ENCODE measurements around the gene MOAP1. TPM values are rescaled to one million over a fixed set of nuclear protein-coding genes. Genes with fewer than 3 reads are reported as not detected.
"Not testable (repeated sequence)": the region's sequence is repeated elsewhere in the genome, so short reads cannot be mapped to it uniquely, and the experiment has no call there.

The MOAP1 gene
- 10 to 100 TPM in 1 of 2 donors, 1 to 10 TPM in 1; 5.4 to 12.7 TPM for polyA plus RNA-seq

DNA sequence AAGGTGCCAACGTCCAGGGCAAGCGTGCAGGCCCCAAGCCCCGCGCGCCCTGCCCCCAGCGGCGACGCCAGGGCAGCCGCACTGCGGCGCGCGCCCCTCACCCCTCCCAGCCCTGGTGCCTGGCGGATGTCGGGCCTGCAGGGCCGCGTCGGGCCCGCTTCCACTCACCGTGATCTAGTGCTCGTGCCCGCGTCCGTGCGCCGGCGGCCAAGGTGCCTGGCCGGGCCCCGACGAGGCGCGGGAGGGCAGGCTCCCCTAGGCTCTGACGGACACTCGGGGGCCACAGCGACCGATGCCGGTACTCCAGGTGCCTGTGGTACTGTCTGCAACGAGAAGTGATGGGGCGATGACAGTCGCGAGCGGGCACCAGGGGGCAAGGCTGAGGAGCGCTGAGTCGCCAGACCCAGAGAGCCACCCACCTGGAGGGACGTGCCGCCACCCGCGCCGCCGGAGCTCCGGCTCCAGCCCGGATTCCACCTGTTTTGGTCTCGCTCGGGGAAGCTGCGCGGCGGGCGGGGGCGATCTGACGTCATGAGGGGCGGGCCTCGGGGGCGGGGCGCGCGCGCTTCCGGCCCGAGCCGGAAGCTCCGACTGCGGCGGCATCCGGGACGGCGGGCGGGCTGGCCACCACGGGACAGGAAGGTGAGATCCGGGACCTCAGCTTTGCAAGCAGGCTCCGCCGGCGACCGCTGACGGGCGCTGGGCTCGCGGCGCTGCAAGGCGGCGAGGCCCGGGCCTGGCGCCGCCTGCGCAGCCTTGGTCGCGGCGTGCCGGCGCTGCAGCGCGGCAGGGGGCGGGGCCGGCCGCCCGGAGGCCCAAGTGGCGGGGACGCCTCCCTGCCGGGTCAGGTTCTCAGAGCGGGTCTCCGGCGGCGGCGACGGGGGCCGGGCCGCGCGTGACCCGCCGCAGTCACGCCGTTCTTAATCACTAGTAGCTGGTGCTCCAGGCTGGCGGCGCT, at the start of gene MOAP1, which contains the start of gene LYSET:
TSS of gene MOAP1 (minus strand) at position 507 of the 958 bp plus-strand sequence. CDS start 655 bp downstream, outside the sequence.
TSS of gene LYSET (plus strand) at position 927 of the 958 bp plus-strand sequence. CDS start 89 bp downstream, outside the sequence.
- peak within 1 kb of the TSS; percentile 88 to 93 for H3K4me3 ChIP-seq (ENCODE audit: low read depth in 1 of 2, low read length in 2 of 2)
- H3K27me3 ChIP-seq (ENCODE audit: control insufficient read depth in 1 of 2, insufficient read depth in 2 of 2, low read length in 2 of 2): no peaks in the 10 kb centered on the region
- H3K36me3 ChIP-seq (ENCODE audit: control insufficient read depth in 2 of 2, insufficient read depth in 2 of 2, low read length in 1 of 2): no peaks in the 10 kb centered on the region
- peak within 1 kb of the TSS; percentile 91 to 98 for H3K27ac ChIP-seq (ENCODE audit: low read depth in 2 of 2, low read length in 1 of 2)
- peaks cover 0 to 6% of the 10 kb centered on the region in 2 donors for H3K4me1 ChIP-seq (ENCODE audit: control insufficient read depth in 2 of 2, insufficient read depth in 2 of 2, low read length in 1 of 2)
- WGBS, 2 donors: 0% methylated on average over 122 to 124 of the region's 124 CpGs
- H3K9me3 ChIP-seq (ENCODE audit: control insufficient read depth in 2 of 2, insufficient read depth in 1 of 2, low read depth in 1 of 2, low read length in 1 of 2): no peaks in the 10 kb centered on the region

- H3K4me1 ChIP-seq (ENCODE audit: control insufficient read depth in 2 of 2, insufficient read depth in 2 of 2, low read length in 1 of 2); H3K4me3 ChIP-seq (ENCODE audit: low read depth in 1 of 2, low read length in 2 of 2); H3K36me3 ChIP-seq (ENCODE audit: control insufficient read depth in 2 of 2, insufficient read depth in 2 of 2, low read length in 1 of 2); H3K9me3 ChIP-seq (ENCODE audit: control insufficient read depth in 2 of 2, insufficient read depth in 1 of 2, low read depth in 1 of 2, low read length in 1 of 2); H3K27ac ChIP-seq (ENCODE audit: low read depth in 2 of 2, low read length in 1 of 2); H3K27me3 ChIP-seq (ENCODE audit: control insufficient read depth in 1 of 2, insufficient read depth in 2 of 2, low read length in 2 of 2): not testable (repeated sequence)
- 93 to 94% methylated on average over 5 of the region's 5 CpGs for WGBS, 2 donors
These were observed 48.4 kb upstream of the MOAP1 start for GRCh38 chr14:93233078-93233477.

DNA sequence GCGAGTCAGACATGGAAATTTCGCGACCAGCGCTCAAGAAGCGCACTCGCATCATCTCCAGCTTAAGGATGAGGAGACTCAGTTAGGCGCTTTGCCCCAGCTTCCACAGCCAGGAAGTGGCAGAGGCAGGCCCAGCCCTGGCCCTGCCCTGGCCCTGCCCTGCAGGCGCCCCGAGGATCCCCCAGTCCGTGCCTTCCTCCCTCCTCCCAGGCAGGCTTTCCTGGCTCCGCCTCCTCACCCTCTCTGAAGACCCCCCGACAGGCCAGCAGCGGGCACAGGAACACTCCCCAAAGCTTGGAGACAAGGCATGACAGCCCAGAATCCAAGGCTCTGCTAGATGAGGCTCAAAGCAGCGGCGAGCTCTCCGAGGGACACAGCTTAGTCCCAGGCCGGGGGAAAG, 47.5 kb upstream of the MOAP1 start:
- Histone ChIP-seq H3K27ac (ENCODE audit: low read depth in 2 of 2, low read length in 1 of 2) (no peak overlapping the region), H3K36me3 (ENCODE audit: control insufficient read depth in 2 of 2, insufficient read depth in 2 of 2, low read length in 1 of 2) (peaks cover 2 to 5% of the 10 kb centered on the region in 2 donors), H3K4me3 (ENCODE audit: low read depth in 1 of 2, low read length in 2 of 2) (no peak overlapping the region), H3K4me1 (ENCODE audit: control insufficient read depth in 2 of 2, insufficient read depth in 2 of 2, low read length in 1 of 2) (peaks cover 0 to 6% of the 10 kb centered on the region in 2 donors), H3K9me3 (ENCODE audit: control insufficient read depth in 2 of 2, insufficient read depth in 1 of 2, low read depth in 1 of 2, low read length in 1 of 2) (peaks cover 0 to 4% of the 10 kb centered on the region in 2 donors), H3K27me3 (ENCODE audit: control insufficient read depth in 1 of 2, insufficient read depth in 2 of 2, low read length in 2 of 2) (no peaks in the 10 kb centered on the region)
- WGBS, 2 donors: 61 to 69% methylated on average over 16 to 17 of the region's 17 CpGs

- Histone ChIP-seq H3K36me3 (ENCODE audit: control insufficient read depth in 2 of 2, insufficient read depth in 2 of 2, low read length in 1 of 2) (peaks cover 5% of the 10 kb centered on the region in 2 donors), H3K4me3 (ENCODE audit: low read depth in 1 of 2, low read length in 2 of 2) (peak overlapping the region; percentile 8 to 22), H3K9me3 (ENCODE audit: control insufficient read depth in 2 of 2, insufficient read depth in 1 of 2, low read depth in 1 of 2, low read length in 1 of 2) (peaks cover 0 to 4% of the 10 kb centered on the region in 2 donors), H3K27me3 (ENCODE audit: control insufficient read depth in 1 of 2, insufficient read depth in 2 of 2, low read length in 2 of 2) (no peaks in the 10 kb centered on the region), H3K4me1 (ENCODE audit: control insufficient read depth in 2 of 2, insufficient read depth in 2 of 2, low read length in 1 of 2) (peaks cover 0 to 6% of the 10 kb centered on the region in 2 donors), H3K27ac (ENCODE audit: low read depth in 2 of 2, low read length in 1 of 2) (no peak overlapping the region)
- WGBS, 2 donors: 28 to 38% methylated on average over 38 to 39 of the region's 39 CpGs
These were observed 46.7 kb upstream of the MOAP1 start for GRCh38 chr14:93231129-93231979.

GRCh38 chr14:93230539-93230938, 45.8 kb upstream of the MOAP1 start:
- Histone ChIP-seq H3K9me3 (ENCODE audit: control insufficient read depth in 2 of 2, insufficient read depth in 1 of 2, low read depth in 1 of 2, low read length in 1 of 2) (peaks cover 0 to 4% of the 10 kb centered on the region in 2 donors), H3K27ac (ENCODE audit: low read depth in 2 of 2, low read length in 1 of 2) (no peak overlapping the region), H3K4me3 (ENCODE audit: low read depth in 1 of 2, low read length in 2 of 2) (no peak overlapping the region), H3K36me3 (ENCODE audit: control insufficient read depth in 2 of 2, insufficient read depth in 2 of 2, low read length in 1 of 2) (peaks cover 5% of the 10 kb centered on the region in 2 donors), H3K4me1 (ENCODE audit: control insufficient read depth in 2 of 2, insufficient read depth in 2 of 2, low read length in 1 of 2) (peaks cover 0 to 6% of the 10 kb centered on the region in 2 donors), H3K27me3 (ENCODE audit: control insufficient read depth in 1 of 2, insufficient read depth in 2 of 2, low read length in 2 of 2) (no peaks in the 10 kb centered on the region)
- 92 to 93% methylated on average over 16 of the region's 16 CpGs for WGBS, 2 donors

- Histone ChIP-seq H3K9me3 (ENCODE audit: control insufficient read depth in 2 of 2, insufficient read depth in 1 of 2, low read depth in 1 of 2, low read length in 1 of 2) (peaks cover 0 to 4% of the 10 kb centered on the region in 2 donors), H3K27me3 (ENCODE audit: control insufficient read depth in 1 of 2, insufficient read depth in 2 of 2, low read length in 2 of 2) (no peaks in the 10 kb centered on the region), H3K4me1 (ENCODE audit: control insufficient read depth in 2 of 2, insufficient read depth in 2 of 2, low read length in 1 of 2) (peaks cover 0 to 6% of the 10 kb centered on the region in 2 donors), H3K4me3 (ENCODE audit: low read depth in 1 of 2, low read length in 2 of 2) (no peak overlapping the region), H3K27ac (ENCODE audit: low read depth in 2 of 2, low read length in 1 of 2) (no peak overlapping the region), H3K36me3 (ENCODE audit: control insufficient read depth in 2 of 2, insufficient read depth in 2 of 2, low read length in 1 of 2) (peaks cover 5 to 7% of the 10 kb centered on the region in 2 donors)
- 93 to 97% methylated on average over 8 of the region's 8 CpGs for WGBS, 2 donors
These were observed 43.9 kb upstream of the MOAP1 start for GRCh38 chr14:93228550-93228949.

- whole genome bisulfite sequencing, 2 donors: 98% methylated on average over 27 of the region's 27 CpGs
- Histone ChIP-seq H3K27ac (ENCODE audit: low read depth in 2 of 2, low read length in 1 of 2) (no peak overlapping the region), H3K36me3 (ENCODE audit: control insufficient read depth in 2 of 2, insufficient read depth in 2 of 2, low read length in 1 of 2) (peaks cover 6 to 11% of the 10 kb centered on the region in 2 donors), H3K9me3 (ENCODE audit: control insufficient read depth in 2 of 2, insufficient read depth in 1 of 2, low read depth in 1 of 2, low read length in 1 of 2) (no peaks in the 10 kb centered on the region), H3K27me3 (ENCODE audit: control insufficient read depth in 1 of 2, insufficient read depth in 2 of 2, low read length in 2 of 2) (no peaks in the 10 kb centered on the region), H3K4me3 (ENCODE audit: low read depth in 1 of 2, low read length in 2 of 2) (no peak overlapping the region), H3K4me1 (ENCODE audit: control insufficient read depth in 2 of 2, insufficient read depth in 2 of 2, low read length in 1 of 2) (no peaks in the 10 kb centered on the region)
These were observed 38.9 kb upstream of the MOAP1 start for GRCh38 chr14:93223565-93223964.

- Histone ChIP-seq H3K27me3 (ENCODE audit: control insufficient read depth in 1 of 2, insufficient read depth in 2 of 2, low read length in 2 of 2) (no peaks in the 10 kb centered on the region), H3K9me3 (ENCODE audit: control insufficient read depth in 2 of 2, insufficient read depth in 1 of 2, low read depth in 1 of 2, low read length in 1 of 2) (no peaks in the 10 kb centered on the region), H3K4me3 (ENCODE audit: low read depth in 1 of 2, low read length in 2 of 2) (no peak overlapping the region), H3K27ac (ENCODE audit: low read depth in 2 of 2, low read length in 1 of 2) (no peak overlapping the region), H3K36me3 (ENCODE audit: control insufficient read depth in 2 of 2, insufficient read depth in 2 of 2, low read length in 1 of 2) (peaks cover 4 to 16% of the 10 kb centered on the region in 2 donors), H3K4me1 (ENCODE audit: control insufficient read depth in 2 of 2, insufficient read depth in 2 of 2, low read length in 1 of 2) (no peaks in the 10 kb centered on the region)
These were observed 35.8 kb upstream of the MOAP1 start for GRCh38 chr14:93220509-93220908.

DNA sequence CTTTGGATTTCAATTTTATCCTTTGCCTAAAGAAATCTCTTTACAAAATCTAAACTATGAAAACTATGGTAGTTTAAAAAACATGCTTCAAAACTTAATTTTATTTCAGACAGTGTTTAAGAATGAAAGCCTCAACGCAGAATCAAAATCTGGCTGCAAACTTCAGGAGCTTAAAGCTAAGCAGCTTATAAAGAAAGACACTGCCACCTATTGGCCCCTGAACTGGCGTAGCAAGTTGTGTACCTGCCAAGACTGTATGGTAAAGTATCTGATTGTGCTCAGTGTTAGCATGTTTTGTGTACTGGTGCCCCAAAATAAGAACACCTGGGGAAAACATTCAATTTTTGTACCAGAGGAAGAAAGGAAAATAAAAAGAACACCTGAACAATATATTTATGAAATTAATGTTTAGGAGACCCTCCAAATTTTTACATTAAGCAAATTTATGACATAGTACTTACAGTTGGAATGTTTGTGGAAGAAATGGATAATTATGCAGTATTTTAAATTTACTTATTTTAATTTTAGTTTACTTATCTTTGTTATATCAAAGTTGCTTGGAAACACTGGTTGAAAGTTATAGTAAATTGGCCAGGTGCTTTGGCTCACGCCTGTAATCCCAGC, 34.5 kb upstream of the MOAP1 start:
- WGBS, 2 donors: 50 to 55% methylated on average over 3 of the region's 3 CpGs
- Histone ChIP-seq H3K4me1 (ENCODE audit: control insufficient read depth in 2 of 2, insufficient read depth in 2 of 2, low read length in 1 of 2) (no peaks in the 10 kb centered on the region), H3K4me3 (ENCODE audit: low read depth in 1 of 2, low read length in 2 of 2) (no peak overlapping the region), H3K27ac (ENCODE audit: low read depth in 2 of 2, low read length in 1 of 2) (no peak overlapping the region), H3K27me3 (ENCODE audit: control insufficient read depth in 1 of 2, insufficient read depth in 2 of 2, low read length in 2 of 2) (no peaks in the 10 kb centered on the region), H3K36me3 (ENCODE audit: control insufficient read depth in 2 of 2, insufficient read depth in 2 of 2, low read length in 1 of 2) (peaks cover 4 to 16% of the 10 kb centered on the region in 2 donors), H3K9me3 (ENCODE audit: control insufficient read depth in 2 of 2, insufficient read depth in 1 of 2, low read depth in 1 of 2, low read length in 1 of 2) (no peaks in the 10 kb centered on the region)
